ENCODE data around the gene SLC8A1. TPM values are rescaled to one million over a fixed set of nuclear protein-coding genes. Genes with fewer than 3 reads are reported as not detected.

Gene SLC8A1
- total RNA-seq, 4 donors from 2014 or later = 1.3 to 3.8 (median 2.4) TPM

GRCh38 chr2:40454321-40454720 is 2.4 kb upstream of the SLC8A1 start:
- H3K4me3 ChIP-seq = no peak overlapping the region
- intact Hi-C loops (cut with DNase I; ENCODE audit: low total_unique reads) = no loop called here
- ATAC-seq = no peak
- in situ Hi-C loops (cut with MboI; ENCODE audit: low sequenced_read_pairs in 4 of 4) = no loop called here
- H3K27ac ChIP-seq = no peak overlapping the region
- DNase-seq = no peak
- peaks cover 6 to 14% of the 10 kb centered on the region in 2 donors for H3K4me1 ChIP-seq
- TF ChIP-seq CTCF (IDR thresholded peaks at IDR 0.05 in 4 of 5, conservative IDR thresholded peaks at IDR 0.05 in 1 of 5) (no peak), POLR2A (IDR thresholded peaks at IDR 0.05) (no peak)
- no peaks in the 10 kb centered on the region for H3K36me3 ChIP-seq
- H3K9me3 ChIP-seq = no peaks in the 10 kb centered on the region
- H3K27me3 ChIP-seq = peaks cover 7 to 12% (median 9%) of the 10 kb centered on the region in 3 donors

- in situ Hi-C loops (cut with MboI; ENCODE audit: low sequenced_read_pairs in 4 of 4) = no loop called here
- TF ChIP-seq POLR2A (IDR thresholded peaks at IDR 0.05) (no peak), CTCF (IDR thresholded peaks at IDR 0.05 in 4 of 5, conservative IDR thresholded peaks at IDR 0.05 in 1 of 5) (no peak)
- intact Hi-C loops (cut with DNase I; ENCODE audit: low total_unique reads) = no loop called here
- no peak for DNase-seq
- Histone ChIP-seq H3K27ac (no peak overlapping the region), H3K9me3 (no peaks in the 10 kb centered on the region), H3K4me1 (peaks cover 0 to 1% of the 10 kb centered on the region in 2 donors), H3K27me3 (peaks cover 7 to 16% (median 9%) of the 10 kb centered on the region in 3 donors), H3K4me3 (peak overlapping the region in 1 of 4 donors; percentile 50), H3K36me3 (no peaks in the 10 kb centered on the region)
- no peak for ATAC-seq
Observed at GRCh38 chr2:40452786-40453185, 896 bp upstream of the SLC8A1 start.

GRCh38 chr2:40450796-40451430 is 977 bp downstream of the SLC8A1 start:
- Histone ChIP-seq H3K27ac (peak overlapping the region in 3 of 4 donors; percentile 8 to 41 (median 18)), H3K9me3 (no peaks in the 10 kb centered on the region), H3K36me3 (no peaks in the 10 kb centered on the region), H3K27me3 (peaks cover 7 to 16% (median 9%) of the 10 kb centered on the region in 3 donors), H3K4me1 (no peaks in the 10 kb centered on the region), H3K4me3 (peak overlapping the region; percentile 45 to 52 (median 51))
- TF ChIP-seq CTCF (IDR thresholded peaks at IDR 0.05 in 4 of 5, conservative IDR thresholded peaks at IDR 0.05 in 1 of 5) (no peak), POLR2A (IDR thresholded peaks at IDR 0.05) (no peak)
- no peak for DNase-seq
- ATAC-seq = peak in 1 of 2 donors; percentile 38
- in situ Hi-C loops (cut with MboI; ENCODE audit: low sequenced_read_pairs in 4 of 4) (no loop called here), intact Hi-C loops (cut with DNase I; ENCODE audit: low total_unique reads) (no loop called here)

GRCh38 chr2:40450066-40450795 is 1.7 kb downstream of the SLC8A1 start:
- H3K27ac ChIP-seq = peak overlapping the region in 2 of 4 donors; percentile 8 to 12
- peak overlapping the region; percentile 45 to 52 (median 51) for H3K4me3 ChIP-seq
- intact Hi-C loops (cut with DNase I; ENCODE audit: low total_unique reads) = no loop called here
- ATAC-seq (no peak), DNase-seq (no peak)
- no peaks in the 10 kb centered on the region for H3K4me1 ChIP-seq
- TF ChIP-seq CTCF (IDR thresholded peaks at IDR 0.05 in 4 of 5, conservative IDR thresholded peaks at IDR 0.05 in 1 of 5) (no peak), POLR2A (IDR thresholded peaks at IDR 0.05) (no peak)
- no peaks in the 10 kb centered on the region for H3K9me3 ChIP-seq
- in situ Hi-C loops (cut with MboI; ENCODE audit: low sequenced_read_pairs in 4 of 4) = no loop called here
- peaks cover 7 to 16% (median 9%) of the 10 kb centered on the region in 3 donors for H3K27me3 ChIP-seq
- no peaks in the 10 kb centered on the region for H3K36me3 ChIP-seq
